Body of pancreas (tissue), 4 donors: Measurements from ENCODE around the gene PPAN. TPM values are rescaled to one million over a fixed set of nuclear protein-coding genes. Genes with fewer than 3 reads are reported as not detected.

ENCODE experiments used
- ATAC-seq: fragments of 150-250 bp; one replicate; pipeline ENCODE4 v1.9.1; 2016
- DNase-seq, 4 donors: peaks; one replicate each; pipeline ENCODE4 v3.0.0-alpha.2; 2019
- H3K27ac ChIP-seq, 4 donors: fragments of 200-600 bp; sonication (generic); 1 replicate in 3 of 4; 2 replicates in 1 of 4; pipeline versions ENCODE4 v1.5.1 to v1.6.1; 2016 to 2019; ENCODE audit warnings: mild to moderate bottlenecking in 1 of 4, mixed read lengths in 1 of 4, moderate library complexity in 1 of 4
- H3K27me3 ChIP-seq, 2 donors: fragments of 200-600 bp; sonication (generic); one replicate each; pipeline ENCODE4 v1.6.0; 2016; ENCODE audit warnings: mild to moderate bottlenecking in 1 of 2
- H3K36me3 ChIP-seq, 2 donors: fragments of 200-600 bp; sonication (generic); replicated peaks in 1 of 2; 2 replicates each; pipeline ENCODE4 v1.5.1; 2016; ENCODE audit warnings: low read depth in 2 of 2; ENCODE audit not compliant: insufficient read depth in 1 of 2
- H3K4me1 ChIP-seq: fragments of 200-600 bp; sonication (generic); one replicate; pipeline ENCODE4 v1.6.0; 2016
- H3K4me3 ChIP-seq, 2 donors: fragments of 200-600 bp; sonication (generic); 1 replicate in 1 of 2; 2 replicates in 1 of 2; pipeline ENCODE4 v1.5.1; 2016 to 2019
- H3K9me3 ChIP-seq, 3 donors: fragments of 200-600 bp; sonication (generic); 1 replicate in 2 of 3; 2 replicates in 1 of 3; pipeline ENCODE4 v1.5.1; 2016
- CTCF ChIP-seq, 7 experiments: fragments of 450-650 bp in 4 of 7; fragments of 200-600 bp in 3 of 7; sonication (generic) in 3 of 7; IDR thresholded peaks; one replicate each; pipeline ENCODE4 v1.5.1; 2016 to 2019; ENCODE audit warnings: antibody characterized with exemption in 7 of 7
- POLR2A ChIP-seq, 3 donors: fragments of 450-650 bp; IDR thresholded peaks; one replicate each; pipeline ENCODE4 v1.6.1; 2016; ENCODE audit warnings: antibody characterized with exemption in 3 of 3, mild to moderate bottlenecking in 2 of 3
- WGBS, 2 donors: methylation state at CpG; one replicate each; pipeline ENCODE4 v1.1.5; 2017; 5-methylcytosine and 5-hydroxymethylcytosine counted together
- intact Hi-C: fragments of 100-400 bp; cut with DNase I; formaldehyde crosslinking; loops from one replicate; pipeline ENCODE4 v1.15.1; 2023
- total RNA-seq, 2 donors: library from RNA; depleted of rRNA; stranded (reverse); fragments of >200 nt; gene quantifications; one replicate each; pipeline ENCODE4 v1.1.0, GENCODE V29; 2016

Gene PPAN
- total RNA-seq, 2 donors from 2014 or later, result 11.5 to 14.0 TPM

GRCh38 chr19:10142701-10143375 lies 36.7 kb downstream of the PPAN start:
- Histone ChIP-seq H3K4me3 (no peak overlapping the region), H3K4me1 (no peaks in the 10 kb centered on the region), H3K27me3 (no peaks in the 10 kb centered on the region), H3K9me3 (no peaks in the 10 kb centered on the region), H3K27ac (no peak overlapping the region), H3K36me3 (peaks cover 0 to 32% of the 10 kb centered on the region in 2 donors)
- intact Hi-C loops, result no loop called here
- 84 to 88% methylated on average over 14 to 15 of the region's 15 CpGs for WGBS, 2 donors
- ATAC-seq (no peak), DNase-seq (no peak)
- TF ChIP-seq CTCF (IDR thresholded peaks at IDR 0.05), result no peak
- TF ChIP-seq POLR2A (IDR thresholded peaks at IDR 0.05), result no peak

- no peak overlapping the region for H3K27ac ChIP-seq
Measured at GRCh38 chr19:10143681-10144080, 37.5 kb downstream of the PPAN start.

GRCh38 chr19:10144361-10144760 lies 38.2 kb downstream of the PPAN start:
- H3K9me3 ChIP-seq, result no peaks in the 10 kb centered on the region

More at GRCh38 chr19:10143681-10144080, 37.5 kb downstream of the PPAN start:
- ATAC-seq (no peak), DNase-seq (no peak)
- no peaks in the 10 kb centered on the region for H3K4me1 ChIP-seq
- H3K27me3 ChIP-seq, result no peaks in the 10 kb centered on the region
- H3K4me3 ChIP-seq, result no peak overlapping the region
- intact Hi-C loops, result no loop called here
- 85 to 86% methylated on average over 5 to 11 of the region's 11 CpGs for WGBS, 2 donors
- H3K36me3 ChIP-seq, result peaks cover 0 to 29% of the 10 kb centered on the region in 2 donors
- TF ChIP-seq CTCF (IDR thresholded peaks at IDR 0.05) (no peak), POLR2A (IDR thresholded peaks at IDR 0.05) (no peak)
- H3K9me3 ChIP-seq, result no peaks in the 10 kb centered on the region

GRCh38 chr19:10145031-10145430 lies 38.9 kb downstream of the PPAN start:
- intact Hi-C loops, result no loop called here
- no peak overlapping the region for H3K4me3 ChIP-seq
- TF ChIP-seq POLR2A (IDR thresholded peaks at IDR 0.05) (no peak), CTCF (IDR thresholded peaks at IDR 0.05) (no peak)
- ATAC-seq (no peak), DNase-seq (no peak)
- H3K27me3 ChIP-seq, result no peaks in the 10 kb centered on the region
- H3K9me3 ChIP-seq, result no peaks in the 10 kb centered on the region
- H3K4me1 ChIP-seq, result no peaks in the 10 kb centered on the region
- 87 to 96% methylated on average over 3 to 10 of the region's 10 CpGs for WGBS, 2 donors
- H3K27ac ChIP-seq, result no peak overlapping the region
- H3K36me3 ChIP-seq, result peaks cover 0 to 34% of the 10 kb centered on the region in 2 donors

More at GRCh38 chr19:10144361-10144760, 38.2 kb downstream of the PPAN start:
- Histone ChIP-seq H3K4me3 (no peak overlapping the region), H3K27ac (no peak overlapping the region), H3K27me3 (no peaks in the 10 kb centered on the region), H3K4me1 (no peaks in the 10 kb centered on the region), H3K36me3 (peaks cover 0 to 31% of the 10 kb centered on the region in 2 donors)
- 89 to 90% methylated on average over 7 to 10 of the region's 10 CpGs for WGBS, 2 donors
- intact Hi-C loops, result no loop called here
- DNase-seq, result no peak
- no peak for TF ChIP-seq CTCF (IDR thresholded peaks at IDR 0.05)
- no peak for TF ChIP-seq POLR2A (IDR thresholded peaks at IDR 0.05)
- ATAC-seq, result no peak

- H3K4me1 ChIP-seq, result no peaks in the 10 kb centered on the region
- H3K27me3 ChIP-seq, result no peaks in the 10 kb centered on the region
- intact Hi-C loops, result no loop called here
- H3K36me3 ChIP-seq, result peaks cover 0 to 39% of the 10 kb centered on the region in 2 donors
- DNase-seq (no peak), ATAC-seq (no peak)
- no peak overlapping the region for H3K27ac ChIP-seq
- H3K4me3 ChIP-seq, result no peak overlapping the region
- TF ChIP-seq CTCF (IDR thresholded peaks at IDR 0.05) (no peak), POLR2A (IDR thresholded peaks at IDR 0.05) (no peak)
- WGBS, 2 donors, result 94 to 100% methylated on average over 2 to 14 of the region's 14 CpGs
- H3K9me3 ChIP-seq, result no peaks in the 10 kb centered on the region
Measured at GRCh38 chr19:10146142-10146541, 40.0 kb downstream of the PPAN start.
